Anterior cingulate cortex (tissue), 58 donors: Measurements from ENCODE around the gene RTKN.

Experiments used
- DNase-seq, 58 donors: peaks; one replicate each; lab custom pipeline; 2025; lab: John Stamatoyannopoulos, UW

Gene RTKN

GRCh38 chr2:74390606-74391005 lies 51.1 kb downstream of the RTKN start:
- no peak for DNase-seq

- peak in 1 of 58 donors; percentile 29 for DNase-seq
Measured at GRCh38 chr2:74387346-74387745, 54.4 kb downstream of the RTKN start.

GRCh38 chr2:74385396-74385795 lies 56.3 kb downstream of the RTKN start:
- peak in 57 of 58 donors; percentile 5 to 86 (median 61) for DNase-seq

DNA sequence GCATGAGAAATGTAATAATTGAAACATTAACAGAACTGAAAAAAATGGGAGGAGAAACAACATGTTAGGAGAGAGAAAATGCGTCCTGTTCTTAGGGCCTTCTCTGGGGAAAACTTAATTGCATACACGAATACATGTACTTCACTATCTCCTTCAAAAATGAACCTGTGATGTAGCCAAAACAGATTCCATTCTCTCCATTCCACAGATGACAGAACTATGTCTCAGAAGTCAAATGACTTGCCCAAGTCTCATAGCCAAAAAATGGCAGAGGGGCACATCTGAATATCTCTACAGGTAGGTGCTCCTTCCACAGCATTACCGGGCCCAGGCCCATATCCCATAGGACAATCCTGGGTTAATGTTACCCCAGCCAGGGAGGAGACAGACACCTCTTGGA lies 57.7 kb downstream of the RTKN start:
- no peak for DNase-seq

GRCh38 chr2:74383254-74383653 lies 58.5 kb downstream of the RTKN start:
- no peak for DNase-seq

GRCh38 chr2:74381751-74382150 lies 60.0 kb downstream of the RTKN start:
- no peak for DNase-seq

- peak in 56 of 58 donors; percentile 10 to 90 (median 69) for DNase-seq
Measured at GRCh38 chr2:74379851-74380789, 61.6 kb downstream of the RTKN start, which contains the start of gene DCTN1. TSS of gene DCTN1 (minus strand) at chr2:74380311. CDS start at chr2:74380037, 274 bp downstream.

DNA sequence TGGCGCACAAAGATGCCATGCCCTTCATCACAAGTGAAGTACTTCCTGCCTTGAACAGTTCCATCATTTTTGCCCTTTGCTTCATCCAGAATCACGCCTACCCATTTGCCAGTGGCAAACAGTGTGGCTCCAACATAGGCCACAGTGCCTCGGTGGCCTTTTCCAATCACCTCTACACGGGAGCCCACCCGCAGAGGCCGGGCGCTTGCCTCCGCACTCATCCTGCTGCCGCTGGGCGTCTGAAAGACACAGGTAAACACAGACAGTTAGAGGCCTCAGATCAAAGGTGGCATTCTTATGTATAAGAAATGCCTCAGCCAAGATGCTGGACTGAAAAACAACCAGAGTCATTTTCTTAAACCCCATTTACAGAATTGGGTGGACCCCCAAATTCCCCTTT lies 63.7 kb downstream of the RTKN start:
- no peak for DNase-seq

GRCh38 chr2:74375838-74376237 lies 65.9 kb downstream of the RTKN start:
- no peak for DNase-seq
